WTC11 (cell line): Measurements from ENCODE around the gene BICD1. TPM values are rescaled to one million over a fixed set of nuclear protein-coding genes. Genes with fewer than 3 reads are reported as not detected.

Experiments
- ATAC-seq: fragments of 200-7000 bp; cut with Tn5 transposase; 2 replicates; pipeline ENCODE4 v1.10.0; 2021; ENCODE audit warnings: mild to moderate bottlenecking, moderate library complexity
- CTCF ChIA-PET: fragments of 300-600 bp; sonication (Branson Sonifier 250); formaldehyde crosslinking; loops from one replicate; lab custom pipeline; 2021; ENCODE audit warnings: antibody characterized with exemption; lab: Charles Lee
- POLR2A ChIA-PET: fragments of 350-600 bp; sonication (Branson Sonifier 250); formaldehyde crosslinking; loops from one replicate; lab custom pipeline; 2021; ENCODE audit warnings: antibody characterized with exemption; lab: Charles Lee
- DNase-seq: peaks from one replicate; pipeline ENCODE4 v3.0.0; 2021; ENCODE audit warnings: low spot score
- H3K27ac Mint-ChIP-seq: 2 replicates; pipeline ENCODE4 v1.8.0; 2021; ENCODE audit warnings: mixed read lengths
- H3K27me3 Mint-ChIP-seq: 2 replicates; pipeline ENCODE4 v1.8.0; 2021; ENCODE audit warnings: low read depth, mild to moderate bottlenecking, moderate library complexity, mixed read lengths
- H3K36me3 Mint-ChIP-seq: 2 replicates; pipeline ENCODE4 v1.8.0; 2021; ENCODE audit warnings: mixed read lengths
- H3K4me1 Mint-ChIP-seq: 2 replicates; pipeline ENCODE4 v1.8.0; 2022; ENCODE audit warnings: mixed read lengths
- H3K4me3 Mint-ChIP-seq: 2 replicates; pipeline ENCODE4 v1.8.0; 2021; ENCODE audit warnings: mild to moderate bottlenecking, moderate library complexity, mixed read lengths
- H3K9me3 Mint-ChIP-seq: 2 replicates; pipeline ENCODE4 v1.8.0; 2021; ENCODE audit warnings: mixed read lengths
- ARID4B ChIP-seq: sonication (generic); formaldehyde crosslinking; IDR thresholded peaks from 2 replicates; pipeline ENCODE4 v1.8.0; 2023; ENCODE audit warnings: missing genetic modification reagents, mild to moderate bottlenecking, borderline replicate concordance
- ATF3 ChIP-seq: sonication (generic); formaldehyde crosslinking; conservative IDR thresholded peaks from 2 replicates; pipeline ENCODE4 v1.8.1; 2022; ENCODE audit warnings: mild to moderate bottlenecking, missing genetic modification reagents
- ETV6 ChIP-seq: sonication (generic); formaldehyde crosslinking; IDR thresholded peaks from 2 replicates; pipeline ENCODE4 v1.8.1; 2022; ENCODE audit warnings: mild to moderate bottlenecking, missing genetic modification reagents
- FOXK1 ChIP-seq: sonication (generic); formaldehyde crosslinking; IDR thresholded peaks from 2 replicates; pipeline ENCODE4 v1.8.0; 2022; ENCODE audit warnings: mild to moderate bottlenecking, moderate library complexity, missing genetic modification reagents
- MYBL2 ChIP-seq: sonication (generic); formaldehyde crosslinking; IDR thresholded peaks from 2 replicates; pipeline ENCODE4 v1.8.1; 2023; ENCODE audit warnings: mild to moderate bottlenecking, moderate library complexity, missing genetic modification reagents
- NFYB ChIP-seq: sonication (generic); formaldehyde crosslinking; conservative IDR thresholded peaks from 2 replicates; pipeline ENCODE4 v1.8.0; 2022; ENCODE audit warnings: low read depth, missing genetic modification reagents
- OVOL2 ChIP-seq: fragments of 250-450 bp; sonication (Bioruptor Pico); IDR thresholded peaks from 2 replicates; pipeline ENCODE4 v1.9.0; 2021; ENCODE audit warnings: mild to moderate bottlenecking, borderline replicate concordance
- STAT6 ChIP-seq: sonication (generic); formaldehyde crosslinking; conservative IDR thresholded peaks from 2 replicates; pipeline ENCODE4 v1.8.1; 2023; ENCODE audit warnings: mild to moderate bottlenecking, low read depth, missing genetic modification reagents, moderate library complexity
- ZBTB43 ChIP-seq: sonication (generic); formaldehyde crosslinking; IDR thresholded peaks from 2 replicates; pipeline ENCODE4 v1.8.1; 2023; ENCODE audit warnings: mild to moderate bottlenecking, missing genetic modification reagents
- ZNF263 ChIP-seq: sonication (generic); formaldehyde crosslinking; IDR thresholded peaks from 2 replicates; pipeline ENCODE4 v1.8.1; 2022; ENCODE audit warnings: low read depth, mild to moderate bottlenecking, moderate library complexity, missing genetic modification reagents
- ZNF425 ChIP-seq: fragments of 250-450 bp; sonication (Bioruptor Pico); conservative IDR thresholded peaks from 2 replicates; pipeline ENCODE4 v1.9.0; 2021; ENCODE audit warnings: mild to moderate bottlenecking
- total RNA-seq: library from RNA; stranded (reverse); gene quantifications from 3 replicates; pipeline ENCODE4 v1.2.3, GENCODE V29; 2021

BICD1 gene
- total RNA-seq, 1 experiment from 2014 or later, result 69.4 TPM

GRCh38 chr12:32155961-32156529 is 49.4 kb downstream of the BICD1 start:
- Mint-ChIP-seq H3K27ac (peak overlapping the region; percentile 96), H3K27me3 (no peaks in the 10 kb centered on the region)
- TF ChIP-seq ZBTB43, result no peak
- no peak for TF ChIP-seq ETV6
- TF ChIP-seq ARID4B (CRISPR knock-in tag), result no peak
- TF ChIP-seq MYBL2 (CRISPR knock-in tag), result no peak
- TF ChIP-seq ZNF263 (CRISPR knock-in tag), result no peak
- TF ChIP-seq ATF3 (CRISPR knock-in tag), result no peak
- no peak for TF ChIP-seq NFYB
- TF ChIP-seq, all 79 proteins: peak for 0
- Mint-ChIP-seq H3K4me3 (no peak overlapping the region), H3K36me3 (peaks cover 5% of the 10 kb centered on the region), H3K4me1 (peaks cover 56% of the 10 kb centered on the region), H3K9me3 (no peaks in the 10 kb centered on the region)
- no peak for DNase-seq
- peak; percentile 77 for ATAC-seq
- ChIA-PET CTCF (interaction anchor here (1.7 kb wide), 1 partner anchor 95 kb away, joined by 5 read pairs; no protein-coding TSS in a partner anchor), POLR2A (interaction anchor here (0.5 to 1.2 kb wide), 2 partner anchors 15 to 24 kb away, joined by 3 read pairs; no protein-coding TSS in a partner anchor)

- POLR2A ChIA-PET, result no interaction called here
- H3K27ac Mint-ChIP-seq, result peak overlapping the region; percentile 51
- no peaks in the 10 kb centered on the region for H3K9me3 Mint-ChIP-seq
- CTCF ChIA-PET, result interaction anchor here (0.7 kb wide), 1 partner anchor 103 kb away, joined by 3 read pairs; no protein-coding TSS in a partner anchor
- TF ChIP-seq ZNF425 (CRISPR knock-in tag) (no peak), FOXK1 (CRISPR knock-in tag) (no peak), OVOL2 (no peak), STAT6 (CRISPR knock-in tag) (no peak)
- ATAC-seq (no peak), DNase-seq (no peak)
- H3K4me1 Mint-ChIP-seq, result peaks cover 53% of the 10 kb centered on the region
- H3K36me3 Mint-ChIP-seq, result no peaks in the 10 kb centered on the region
- H3K27me3 Mint-ChIP-seq, result no peaks in the 10 kb centered on the region
- no peak overlapping the region for H3K4me3 Mint-ChIP-seq
Observed at GRCh38 chr12:32158525-32158924, 51.9 kb downstream of the BICD1 start.
